Suprapubic skin (tissue), 4 donors: ENCODE data around the gene NUDT1. TPM values are rescaled to one million over a fixed set of nuclear protein-coding genes. Genes with fewer than 3 reads are reported as not detected.

Source experiments
- DNase-seq, 2 donors: peaks; one replicate each; pipeline ENCODE4 v3.0.0-alpha.2; 2019; ENCODE audit warnings: low spot score in 2 of 2
- H3K27ac ChIP-seq: fragments of 200-600 bp; sonication (generic); one replicate; pipeline ENCODE4 v1.5.1; 2019
- H3K27me3 ChIP-seq: fragments of 200-600 bp; sonication (generic); one replicate; pipeline ENCODE4 v1.5.1; 2019
- H3K36me3 ChIP-seq: fragments of 200-600 bp; sonication (generic); one replicate; pipeline ENCODE4 v1.5.1; 2019
- H3K4me1 ChIP-seq: fragments of 200-600 bp; sonication (generic); one replicate; pipeline ENCODE4 v1.5.1; 2019
- H3K4me3 ChIP-seq: fragments of 200-600 bp; sonication (generic); one replicate; pipeline ENCODE4 v1.5.1; 2019; ENCODE audit warnings: mild to moderate bottlenecking
- H3K9me3 ChIP-seq: fragments of 200-600 bp; sonication (generic); one replicate; pipeline ENCODE4 v1.5.1; 2019
- EP300 ChIP-seq: sonication (generic); formaldehyde crosslinking; IDR thresholded peaks from one replicate; pipeline ENCODE4 v1.6.1; 2017; ENCODE audit warnings: antibody characterized with exemption
- POLR2A ChIP-seq, 2 donors: fragments of 450-650 bp; IDR thresholded peaks; one replicate each; pipeline ENCODE4 v1.6.1; 2017; ENCODE audit warnings: antibody characterized with exemption in 2 of 2, mild to moderate bottlenecking in 2 of 2, moderate library complexity in 2 of 2
- POLR2AphosphoS5 ChIP-seq, 3 donors: sonication (generic); formaldehyde crosslinking; IDR thresholded peaks; one replicate each; pipeline ENCODE4 v1.6.1; 2017; ENCODE audit warnings: antibody characterized with exemption in 3 of 3
- WGBS: methylation state at CpG from one replicate; pipeline ENCODE4 v1.1.5; 2018; 5-methylcytosine and 5-hydroxymethylcytosine counted together
- total RNA-seq, 4 donors: library from RNA; depleted of rRNA; stranded (reverse); fragments of >200 nt; gene quantifications; one replicate each; pipeline ENCODE4 v1.1.0, GENCODE V29; 2016
- TF ChIP-seq, protein P1 (sequence below), 2 donors: fragments of 200-600 bp in 1 of 2; fragments of 450-650 bp in 1 of 2; sonication (generic) in 1 of 2; IDR thresholded peaks; one replicate each; pipeline ENCODE4 v1.5.1; 2016 to 2019; ENCODE audit warnings: antibody characterized with exemption in 2 of 2, mild to moderate bottlenecking in 1 of 2, moderate library complexity in 1 of 2

NUDT1 gene
- total RNA-seq, 4 donors from 2014 or later = 24.1 to 39.4 (median 28.3) TPM

DNA sequence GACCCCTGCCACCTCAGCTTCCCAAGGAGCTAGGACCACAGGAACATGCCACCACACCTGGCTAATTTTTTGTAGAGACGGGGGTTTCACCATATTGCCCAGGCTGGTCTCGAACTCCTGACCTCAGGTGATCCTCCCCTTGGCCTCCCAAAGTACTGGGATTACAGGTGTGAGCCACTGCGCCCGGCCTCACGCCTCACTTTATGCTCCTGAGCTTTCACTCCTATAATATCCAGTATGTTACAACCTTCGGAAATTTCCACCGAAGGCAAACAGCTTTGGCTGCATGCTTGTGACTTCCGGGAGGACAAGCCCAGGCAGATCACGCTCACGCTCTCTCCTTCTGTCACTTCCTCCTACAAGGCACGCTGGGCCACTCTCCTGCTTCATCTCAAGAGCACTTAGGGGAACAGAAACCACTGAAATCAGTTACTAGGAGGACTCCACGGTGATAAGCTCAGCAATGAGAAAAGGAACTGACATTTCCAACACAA is 4.9 kb upstream of the NUDT1 start:
- Histone ChIP-seq H3K36me3 (peaks cover 40% of the 10 kb centered on the region), H3K9me3 (no peaks in the 10 kb centered on the region), H3K4me3 (no peak overlapping the region), H3K27ac (peak overlapping the region; percentile 74), H3K4me1 (peaks cover 28% of the 10 kb centered on the region), H3K27me3 (no peaks in the 10 kb centered on the region)
- WGBS = 60% methylated on average over 12 of the region's 12 CpGs
- DNase-seq = no peak
- TF ChIP-seq EP300 (no peak), POLR2AphosphoS5 (IDR thresholded peaks at IDR 0.05) (no peak), POLR2A (IDR thresholded peaks at IDR 0.05) (no peak)
- TF ChIP-seq, protein P1, sequence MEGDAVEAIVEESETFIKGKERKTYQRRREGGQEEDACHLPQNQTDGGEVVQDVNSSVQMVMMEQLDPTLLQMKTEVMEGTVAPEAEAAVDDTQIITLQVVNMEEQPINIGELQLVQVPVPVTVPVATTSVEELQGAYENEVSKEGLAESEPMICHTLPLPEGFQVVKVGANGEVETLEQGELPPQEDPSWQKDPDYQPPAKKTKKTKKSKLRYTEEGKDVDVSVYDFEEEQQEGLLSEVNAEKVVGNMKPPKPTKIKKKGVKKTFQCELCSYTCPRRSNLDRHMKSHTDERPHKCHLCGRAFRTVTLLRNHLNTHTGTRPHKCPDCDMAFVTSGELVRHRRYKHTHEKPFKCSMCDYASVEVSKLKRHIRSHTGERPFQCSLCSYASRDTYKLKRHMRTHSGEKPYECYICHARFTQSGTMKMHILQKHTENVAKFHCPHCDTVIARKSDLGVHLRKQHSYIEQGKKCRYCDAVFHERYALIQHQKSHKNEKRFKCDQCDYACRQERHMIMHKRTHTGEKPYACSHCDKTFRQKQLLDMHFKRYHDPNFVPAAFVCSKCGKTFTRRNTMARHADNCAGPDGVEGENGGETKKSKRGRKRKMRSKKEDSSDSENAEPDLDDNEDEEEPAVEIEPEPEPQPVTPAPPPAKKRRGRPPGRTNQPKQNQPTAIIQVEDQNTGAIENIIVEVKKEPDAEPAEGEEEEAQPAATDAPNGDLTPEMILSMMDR (IDR thresholded peaks at IDR 0.05) = no peak

DNA sequence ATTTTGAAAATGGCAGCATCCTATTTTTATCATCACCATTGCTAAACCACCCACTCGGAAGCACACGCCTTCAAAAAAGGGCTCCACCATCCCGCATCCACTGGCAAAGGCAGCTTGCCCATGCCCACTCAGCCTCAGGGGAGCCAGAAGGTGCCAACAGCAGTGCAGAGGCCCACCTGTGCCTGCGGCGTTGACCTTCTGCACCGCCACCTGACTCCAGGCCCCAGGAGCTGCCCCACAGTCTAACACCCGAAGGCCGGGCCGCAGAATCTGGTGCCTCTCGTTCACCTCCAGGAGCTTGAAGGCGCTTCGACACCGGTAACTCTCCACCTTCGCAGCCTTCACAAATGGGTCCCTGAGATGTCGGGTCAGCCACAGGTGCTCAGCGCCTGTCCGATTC is 2.8 kb upstream of the NUDT1 start:
- no peak overlapping the region for H3K27ac ChIP-seq
- DNase-seq = no peak
- peaks cover 32% of the 10 kb centered on the region for H3K4me1 ChIP-seq
- no peaks in the 10 kb centered on the region for H3K27me3 ChIP-seq
- H3K36me3 ChIP-seq = peaks cover 40% of the 10 kb centered on the region
- no peaks in the 10 kb centered on the region for H3K9me3 ChIP-seq
- TF ChIP-seq EP300 (no peak), POLR2A (IDR thresholded peaks at IDR 0.05) (no peak), POLR2AphosphoS5 (IDR thresholded peaks at IDR 0.05) (no peak)
- TF ChIP-seq, protein P1 (IDR thresholded peaks at IDR 0.05) = no peak
- 80% methylated on average over 6 of the region's 17 CpGs for WGBS
- no peak overlapping the region for H3K4me3 ChIP-seq

DNA sequence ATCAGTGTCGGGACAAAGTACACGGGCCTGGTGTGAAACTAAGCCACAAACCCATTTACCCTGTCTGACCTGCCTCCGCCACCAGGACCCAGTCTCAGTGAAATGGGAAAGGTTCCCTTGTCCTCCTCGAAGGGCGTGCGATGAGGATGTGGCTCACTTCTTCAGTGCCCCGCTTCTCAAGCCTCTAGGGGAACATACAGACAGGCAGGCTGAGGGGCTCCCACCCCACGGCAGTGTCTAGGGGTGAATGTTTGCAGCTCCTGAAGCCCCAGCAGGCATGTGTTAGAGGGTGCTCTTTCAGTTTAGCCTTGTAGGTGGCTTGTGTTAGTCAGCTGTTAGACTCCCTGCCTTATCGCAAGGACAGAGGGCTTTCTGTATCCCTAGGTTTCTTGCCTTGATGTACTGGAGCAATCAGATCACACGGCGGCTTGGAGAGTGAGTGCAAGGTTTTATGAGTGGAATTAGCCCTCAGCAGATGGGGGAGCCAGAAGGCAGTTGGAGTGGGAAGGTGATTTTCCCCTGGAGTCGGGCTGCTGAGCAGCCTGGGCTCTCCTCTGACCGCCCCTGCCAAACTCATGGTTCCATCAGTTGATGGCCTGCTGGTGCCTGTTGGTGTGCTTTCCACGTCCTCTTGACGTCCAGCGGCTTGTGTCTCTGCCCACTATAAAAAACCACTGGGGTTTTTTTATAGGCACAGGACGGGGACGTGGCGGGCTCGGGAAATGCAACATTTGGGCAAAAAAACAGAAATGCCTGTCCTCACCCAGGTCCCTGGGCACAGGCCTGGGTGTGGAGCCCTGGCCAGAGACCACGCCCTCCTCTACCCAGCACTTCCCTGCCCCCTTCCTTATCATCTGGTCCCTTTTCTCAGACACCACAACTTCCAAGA is 759 bp downstream of the NUDT1 start:
- Histone ChIP-seq H3K9me3 (no peaks in the 10 kb centered on the region), H3K36me3 (peaks cover 16% of the 10 kb centered on the region), H3K27me3 (no peaks in the 10 kb centered on the region), H3K4me1 (peaks cover 21% of the 10 kb centered on the region), H3K4me3 (peak overlapping the region; percentile 97), H3K27ac (peak overlapping the region; percentile 66)
- no peak for DNase-seq
- TF ChIP-seq EP300 (no peak), POLR2A (IDR thresholded peaks at IDR 0.05) (no peak), POLR2AphosphoS5 (IDR thresholded peaks at IDR 0.05) (no peak)
- TF ChIP-seq, protein P1 (IDR thresholded peaks at IDR 0.05) = no peak
- WGBS = 49% methylated on average over 13 of the region's 21 CpGs

DNA sequence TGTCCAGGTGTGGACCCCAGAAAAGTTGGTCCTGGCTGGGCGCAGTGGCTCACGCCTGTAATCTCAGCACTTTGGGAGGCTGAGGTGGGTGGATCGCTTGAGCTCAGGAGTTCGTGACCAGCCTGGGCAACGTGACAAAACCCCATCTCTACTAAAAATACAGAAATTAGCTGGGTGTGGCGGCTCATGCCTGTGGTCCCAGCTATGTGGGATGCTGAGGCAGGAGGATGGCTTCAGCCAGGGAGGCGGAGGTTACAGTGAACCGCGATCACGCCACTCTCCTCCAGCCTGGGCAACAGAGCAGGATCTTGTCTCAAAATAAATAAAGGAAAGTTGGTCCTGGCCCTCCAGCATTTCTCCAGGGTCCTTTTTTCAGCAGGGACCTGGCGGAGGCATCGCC is 1.4 kb downstream of the NUDT1 start:
- 84% methylated on average over 12 of the region's 12 CpGs for WGBS
- Histone ChIP-seq H3K27me3 (no peaks in the 10 kb centered on the region), H3K36me3 (peaks cover 9% of the 10 kb centered on the region), H3K9me3 (no peaks in the 10 kb centered on the region), H3K27ac (no peak overlapping the region), H3K4me1 (peaks cover 21% of the 10 kb centered on the region), H3K4me3 (no peak overlapping the region)
- TF ChIP-seq POLR2A (IDR thresholded peaks at IDR 0.05) (no peak), EP300 (no peak), POLR2AphosphoS5 (IDR thresholded peaks at IDR 0.05) (no peak)
- TF ChIP-seq, protein P1 (IDR thresholded peaks at IDR 0.05) = no peak
- no peak for DNase-seq

DNA sequence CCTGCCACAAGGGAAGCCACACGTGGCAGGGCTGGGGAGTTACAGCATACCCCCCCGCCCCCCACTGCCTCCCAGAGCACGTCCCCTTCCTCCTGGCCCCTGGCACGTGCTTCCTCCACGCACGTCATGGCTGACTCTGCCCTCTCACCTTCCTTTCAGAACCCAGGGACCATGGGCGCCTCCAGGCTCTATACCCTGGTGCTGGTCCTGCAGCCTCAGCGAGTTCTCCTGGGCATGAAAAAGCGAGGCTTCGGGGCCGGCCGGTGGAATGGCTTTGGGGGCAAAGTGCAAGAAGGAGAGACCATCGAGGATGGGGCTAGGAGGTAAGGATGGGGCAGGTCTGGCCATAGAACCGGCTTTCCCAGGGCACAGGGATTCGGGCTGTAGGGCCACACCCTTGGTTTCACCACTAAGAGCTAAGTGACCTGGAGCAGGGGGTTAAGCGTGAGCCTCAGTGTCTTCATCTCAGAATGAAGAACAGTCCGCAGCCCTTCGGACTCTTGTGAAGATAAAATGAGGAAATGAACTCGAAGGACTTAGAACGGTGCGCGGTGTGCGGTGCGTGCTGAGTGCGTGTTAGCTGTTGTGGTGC is 2.5 kb downstream of the NUDT1 start:
- Histone ChIP-seq H3K27ac (no peak overlapping the region), H3K4me3 (no peak overlapping the region), H3K36me3 (peaks cover 3% of the 10 kb centered on the region), H3K4me1 (peaks cover 31% of the 10 kb centered on the region), H3K9me3 (no peaks in the 10 kb centered on the region), H3K27me3 (no peaks in the 10 kb centered on the region)
- no peak for DNase-seq
- TF ChIP-seq POLR2AphosphoS5 (IDR thresholded peaks at IDR 0.05) = no peak
- no peak for TF ChIP-seq POLR2A (IDR thresholded peaks at IDR 0.05)
- TF ChIP-seq, protein P1 (IDR thresholded peaks at IDR 0.05) = no peak
- no peak for TF ChIP-seq EP300
- 88% methylated on average over 23 of the region's 25 CpGs for WGBS
